Gastroesophageal sphincter (tissue), 4 donors: ENCODE measurements around the gene NSG2. TPM values are rescaled to one million over a fixed set of nuclear protein-coding genes. Genes with fewer than 3 reads are reported as not detected.
"Not testable (repeated sequence)": the region's sequence is repeated elsewhere in the genome, so short reads cannot be mapped to it uniquely, and the experiment has no call there.

Experiments
- ATAC-seq: fragments of 150-250 bp; one replicate; pipeline ENCODE4 v1.9.1; 2016; ENCODE audit warnings: mild to moderate bottlenecking, moderate library complexity
- H3K27ac ChIP-seq, 4 donors: fragments of 200-600 bp; sonication (generic) in 3 of 4; 1 replicate in 3 of 4; 2 replicates in 1 of 4; pipeline ENCODE4 v1.5.1; 2016 to 2019
- H3K27me3 ChIP-seq: fragments of 200-600 bp; sonication (generic); one replicate; pipeline ENCODE4 v1.5.1; 2019
- H3K36me3 ChIP-seq, 2 donors: fragments of 200-600 bp; sonication (generic); one replicate each; pipeline ENCODE4 v1.5.1; 2019; ENCODE audit warnings: control low read depth in 1 of 2
- H3K4me1 ChIP-seq, 3 donors: fragments of 200-600 bp; sonication (generic); 1 replicate in 2 of 3; 2 replicates in 1 of 3; pipeline ENCODE4 v1.5.1; 2016 to 2019; ENCODE audit warnings: control low read depth in 2 of 3
- H3K4me3 ChIP-seq, 2 donors: fragments of 200-600 bp; sonication (generic); one replicate each; pipeline ENCODE4 v1.5.1; 2019; ENCODE audit warnings: mild to moderate bottlenecking in 1 of 2, moderate library complexity in 1 of 2
- H3K9me3 ChIP-seq, 3 donors: fragments of 200-600 bp; sonication (generic); one replicate each; pipeline ENCODE4 v1.5.1; 2017 to 2019; ENCODE audit warnings: control low read depth in 2 of 3
- CTCF ChIP-seq, 4 experiments: fragments of 200-600 bp in 2 of 4; fragments of 450-650 bp in 2 of 4; sonication (generic) in 1 of 4; IDR thresholded peaks; one replicate each; pipeline ENCODE4 v1.5.1; 2017 to 2019; ENCODE audit warnings: antibody characterized with exemption in 4 of 4, mild to moderate bottlenecking in 2 of 4, moderate library complexity in 2 of 4
- EP300 ChIP-seq: sonication (generic); formaldehyde crosslinking; IDR thresholded peaks from one replicate; pipeline ENCODE4 v1.6.1; 2017; ENCODE audit warnings: antibody characterized with exemption, mild to moderate bottlenecking
- POLR2A ChIP-seq, 2 donors: fragments of 450-650 bp; IDR thresholded peaks; one replicate each; pipeline ENCODE4 v1.6.1; 2017; ENCODE audit warnings: antibody characterized with exemption in 2 of 2, mild to moderate bottlenecking in 2 of 2, moderate library complexity in 1 of 2
- POLR2AphosphoS5 ChIP-seq: sonication (generic); formaldehyde crosslinking; IDR thresholded peaks from one replicate; pipeline ENCODE4 v1.6.1; 2017; ENCODE audit warnings: antibody characterized with exemption
- WGBS, 2 donors: methylation state at CpG; one replicate each; pipeline ENCODE4 v1.1.5; 2018; ENCODE audit warnings: low coverage in 1 of 2; 5-methylcytosine and 5-hydroxymethylcytosine counted together
- total RNA-seq, 4 donors: library from RNA; depleted of rRNA; stranded (reverse); fragments of >200 nt; gene quantifications; one replicate each; pipeline ENCODE4 v1.1.0, GENCODE V29; 2016

The NSG2 gene
- total RNA-seq, 4 donors from 2014 or later = 1.9 to 4.6 (median 2.7) TPM; not detected in 1

GRCh38 chr5:174008922-174009321 is 36.6 kb upstream of the NSG2 start:
- no peak overlapping the region for H3K4me3 ChIP-seq
- WGBS, 2 donors = 73 to 93% methylated on average over 2 to 5 of the region's 5 CpGs
- no peak overlapping the region for H3K27ac ChIP-seq
- TF ChIP-seq CTCF (IDR thresholded peaks at IDR 0.05) (no peak), POLR2A (IDR thresholded peaks at IDR 0.05) (no peak), POLR2AphosphoS5 (no peak), EP300 (no peak)
- no peaks in the 10 kb centered on the region for H3K4me1 ChIP-seq
- H3K36me3 ChIP-seq = no peaks in the 10 kb centered on the region
- no peaks in the 10 kb centered on the region for H3K9me3 ChIP-seq
- H3K27me3 ChIP-seq = no peaks in the 10 kb centered on the region
- ATAC-seq = no peak

- H3K4me1 ChIP-seq = no peaks in the 10 kb centered on the region
- TF ChIP-seq CTCF (IDR thresholded peaks at IDR 0.05) = no peak
- no peak for TF ChIP-seq POLR2AphosphoS5
- TF ChIP-seq POLR2A (IDR thresholded peaks at IDR 0.05) = no peak
- no peak for TF ChIP-seq EP300
- no peaks in the 10 kb centered on the region for H3K27me3 ChIP-seq
- no peak for ATAC-seq
- no peak overlapping the region for H3K27ac ChIP-seq
- no peak overlapping the region for H3K4me3 ChIP-seq
- no peaks in the 10 kb centered on the region for H3K9me3 ChIP-seq
- no peaks in the 10 kb centered on the region for H3K36me3 ChIP-seq
- 60% methylated on average over 1 of the region's 1 CpG; no CpG with 5 or more reads in 1 of the 2 donors for WGBS, 2 donors
Measured at GRCh38 chr5:174010365-174010764, 35.1 kb upstream of the NSG2 start.

GRCh38 chr5:174011441-174011840 is 34.1 kb upstream of the NSG2 start:
- Histone ChIP-seq H3K4me3 (no peak overlapping the region), H3K4me1 (no peaks in the 10 kb centered on the region), H3K27me3 (no peaks in the 10 kb centered on the region), H3K27ac (no peak overlapping the region), H3K36me3 (no peaks in the 10 kb centered on the region), H3K9me3 (no peaks in the 10 kb centered on the region)
- ATAC-seq = no peak
- TF ChIP-seq CTCF (IDR thresholded peaks at IDR 0.05) = no peak
- TF ChIP-seq POLR2A (IDR thresholded peaks at IDR 0.05) = no peak
- no peak for TF ChIP-seq POLR2AphosphoS5
- no peak for TF ChIP-seq EP300
- WGBS, 2 donors = 45 to 52% methylated on average over 3 of the region's 3 CpGs

- not testable (repeated sequence) for H3K27me3 ChIP-seq, ATAC-seq, H3K4me3 ChIP-seq, H3K36me3 ChIP-seq, H3K4me1 ChIP-seq, H3K9me3 ChIP-seq, H3K27ac ChIP-seq
- peak in 2 of 4 experiments; percentile 15 to 38 for TF ChIP-seq CTCF (IDR thresholded peaks at IDR 0.05)
- 82% methylated on average over 6 of the region's 19 CpGs; no CpG with 5 or more reads in 1 of the 2 donors for WGBS, 2 donors
Measured at GRCh38 chr5:174020069-174020927, 25.2 kb upstream of the NSG2 start.

GRCh38 chr5:174020928-174021304 is 24.6 kb upstream of the NSG2 start:
- WGBS, 2 donors = 83 to 86% methylated on average over 3 of the region's 3 CpGs

More at GRCh38 chr5:174020928-174021304, 24.6 kb upstream of the NSG2 start:
- no peak for ATAC-seq
- no peak overlapping the region for H3K27ac ChIP-seq
- TF ChIP-seq EP300 (no peak), CTCF (IDR thresholded peaks at IDR 0.05) (no peak), POLR2A (IDR thresholded peaks at IDR 0.05) (no peak), POLR2AphosphoS5 (no peak)
- no peak overlapping the region for H3K4me3 ChIP-seq
- peaks cover 6% of the 10 kb centered on the region for H3K27me3 ChIP-seq
- H3K9me3 ChIP-seq = no peaks in the 10 kb centered on the region
- H3K36me3 ChIP-seq = no peaks in the 10 kb centered on the region
- H3K4me1 ChIP-seq = no peaks in the 10 kb centered on the region
